IPS-18a (cell line): ENCODE measurements around the gene LMNA.

Experiments used
- H3K27ac ChIP-seq: one replicate; pipeline ENCODE4 v1.5.1; 2013; ENCODE audit warnings: low read length
- H3K27me3 ChIP-seq: one replicate; pipeline ENCODE4 v1.6.1; 2013; ENCODE audit warnings: mild to moderate bottlenecking, low read length; ENCODE audit not compliant: control insufficient read depth, insufficient read depth
- H3K36me3 ChIP-seq: one replicate; pipeline ENCODE4 v1.6.1; 2013; ENCODE audit warnings: low read depth, low read length; ENCODE audit not compliant: control insufficient read depth
- H3K4me1 ChIP-seq: one replicate; pipeline ENCODE4 v1.6.1; 2013; ENCODE audit warnings: low read depth, low read length; ENCODE audit not compliant: control insufficient read depth
- H3K4me3 ChIP-seq: one replicate; pipeline ENCODE4 v1.5.1; 2013; ENCODE audit warnings: low read length
- H3K9ac ChIP-seq: one replicate; pipeline ENCODE4 v1.6.1; 2013; ENCODE audit warnings: mild to moderate bottlenecking, low read length, moderate library complexity
- H3K9me3 ChIP-seq: one replicate; pipeline ENCODE4 v1.6.1; 2013; ENCODE audit warnings: low read depth, low read length; ENCODE audit not compliant: control insufficient read depth

The LMNA gene

DNA sequence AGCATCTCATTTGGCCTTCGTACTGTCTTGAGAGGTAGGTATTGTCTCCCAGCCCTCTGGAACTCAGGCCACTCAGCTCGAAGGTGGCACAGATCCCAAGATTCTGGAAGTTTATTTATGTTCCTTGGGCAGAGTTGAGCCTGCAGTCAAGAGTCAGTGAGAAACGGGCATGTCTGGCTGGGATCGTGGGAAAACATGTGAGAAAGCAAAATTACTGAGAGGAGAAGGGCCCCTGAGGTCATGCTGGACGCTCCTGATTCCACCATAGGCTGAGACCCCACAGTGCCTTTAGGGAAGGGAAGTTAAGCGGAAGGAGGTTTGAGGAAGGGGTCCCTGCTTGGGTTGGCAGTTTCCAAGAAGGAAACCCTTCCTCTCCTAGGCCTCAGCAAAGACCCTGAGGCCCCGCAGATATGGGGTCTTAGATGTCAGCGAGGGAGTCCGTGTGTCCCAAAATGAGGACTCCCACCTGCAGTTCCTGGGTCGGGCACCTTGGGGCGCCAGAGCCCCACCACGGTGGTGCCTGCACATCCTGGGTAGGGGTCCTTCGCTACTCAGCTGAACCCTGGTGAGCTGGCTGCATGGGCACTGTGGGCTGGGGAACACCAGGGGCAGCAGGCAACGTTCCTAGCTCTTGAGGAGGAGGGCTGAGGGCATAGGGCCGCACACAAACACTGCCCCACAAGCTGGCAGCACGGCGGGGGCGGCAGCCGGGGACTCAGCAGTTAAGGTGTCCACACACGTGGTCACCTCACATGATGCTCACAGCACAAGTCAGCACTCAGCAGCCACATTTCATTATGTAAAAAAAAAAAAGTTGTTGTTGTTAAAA, 26.6 kb downstream of the LMNA start:
- Histone ChIP-seq H3K9me3 (no peaks in the 10 kb centered on the region), H3K36me3 (peaks cover 19% of the 10 kb centered on the region), H3K4me1 (peaks cover 9% of the 10 kb centered on the region), H3K9ac (no peak overlapping the region), H3K27ac (no peak overlapping the region), H3K4me3 (no peak overlapping the region), H3K27me3 (no peaks in the 10 kb centered on the region)

DNA sequence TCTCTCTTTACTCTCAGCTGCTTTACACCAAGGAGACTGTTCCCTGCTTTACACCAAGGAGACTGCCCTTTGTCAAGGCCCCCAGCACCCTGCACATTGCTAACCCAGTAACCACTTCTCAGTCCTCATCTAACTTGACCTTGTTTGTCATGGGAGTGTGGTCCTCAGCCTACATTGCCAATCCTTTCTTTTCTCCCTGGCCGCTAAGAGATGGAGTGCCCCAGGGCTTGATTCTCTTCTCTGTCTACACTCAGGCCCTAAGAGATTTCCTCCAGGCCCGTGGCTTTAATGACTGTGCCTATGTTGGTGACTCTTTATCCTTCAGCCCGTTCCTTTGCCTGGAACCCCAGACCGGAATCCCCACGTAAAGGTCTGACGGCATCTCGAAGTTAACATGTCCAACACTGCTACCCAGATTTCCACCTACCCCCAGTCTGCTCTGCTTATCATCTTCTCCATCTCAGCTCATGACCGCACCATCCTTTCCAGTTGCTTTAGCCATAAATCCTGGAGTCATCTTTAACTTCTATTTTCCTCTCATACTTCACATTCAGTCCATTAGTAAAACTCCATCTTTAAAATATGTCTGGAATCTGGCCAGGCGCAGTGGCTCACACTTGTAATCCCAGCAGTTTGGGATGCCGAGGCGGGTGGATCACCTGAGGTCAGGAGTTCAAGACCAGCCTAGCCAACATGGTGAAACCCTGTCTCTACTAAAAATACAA, 29.4 kb downstream of the LMNA start:
- Histone ChIP-seq H3K4me1 (peaks cover 30% of the 10 kb centered on the region), H3K9ac (no peak overlapping the region), H3K27me3 (no peaks in the 10 kb centered on the region), H3K9me3 (no peaks in the 10 kb centered on the region), H3K4me3 (no peak overlapping the region), H3K27ac (no peak overlapping the region), H3K36me3 (no peaks in the 10 kb centered on the region)

DNA sequence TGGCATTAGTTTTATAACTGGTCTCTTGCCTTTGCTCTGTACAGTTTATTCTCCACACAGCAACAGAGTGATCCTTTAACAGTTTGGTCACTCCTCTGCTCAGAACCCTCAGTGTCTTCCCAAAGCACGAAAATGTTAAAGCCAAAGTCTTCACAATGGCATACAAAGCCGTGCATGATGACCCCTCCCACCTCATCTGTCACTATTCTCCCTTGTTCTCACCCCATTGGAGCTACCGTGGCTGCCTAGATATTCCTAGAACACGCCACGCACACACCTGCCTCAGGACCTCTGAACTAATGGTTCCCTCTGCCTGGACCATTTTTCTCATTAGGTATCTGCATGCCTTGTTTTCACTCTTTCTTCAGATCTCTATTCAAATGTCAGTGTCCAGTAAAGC, 30.2 kb downstream of the LMNA start:
- Histone ChIP-seq H3K4me1 (peaks cover 37% of the 10 kb centered on the region), H3K4me3 (no peak overlapping the region), H3K27ac (no peak overlapping the region), H3K27me3 (no peaks in the 10 kb centered on the region), H3K9ac (no peak overlapping the region), H3K36me3 (no peaks in the 10 kb centered on the region), H3K9me3 (no peaks in the 10 kb centered on the region)

DNA sequence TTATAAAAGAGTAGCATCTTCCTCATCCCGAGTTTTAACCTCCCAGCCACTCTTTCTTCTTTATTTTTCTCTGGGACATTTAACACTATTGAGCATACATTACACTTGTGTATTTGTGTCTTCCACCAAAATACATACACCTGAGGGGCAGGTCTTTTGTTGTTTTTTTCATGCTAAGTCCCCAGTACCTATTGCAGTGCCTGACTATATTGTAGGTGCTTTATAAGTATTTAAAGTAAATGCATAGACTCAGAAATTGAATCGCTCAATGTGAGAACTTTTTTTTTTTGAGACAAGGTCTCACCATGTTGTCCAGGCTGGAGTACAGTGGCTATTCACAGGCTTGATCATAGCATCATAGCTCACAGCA, 31.1 kb downstream of the LMNA start:
- Histone ChIP-seq H3K27ac (no peak overlapping the region), H3K36me3 (no peaks in the 10 kb centered on the region), H3K27me3 (no peaks in the 10 kb centered on the region), H3K9ac (no peak overlapping the region), H3K4me3 (no peak overlapping the region), H3K4me1 (peaks cover 44% of the 10 kb centered on the region), H3K9me3 (no peaks in the 10 kb centered on the region)

DNA sequence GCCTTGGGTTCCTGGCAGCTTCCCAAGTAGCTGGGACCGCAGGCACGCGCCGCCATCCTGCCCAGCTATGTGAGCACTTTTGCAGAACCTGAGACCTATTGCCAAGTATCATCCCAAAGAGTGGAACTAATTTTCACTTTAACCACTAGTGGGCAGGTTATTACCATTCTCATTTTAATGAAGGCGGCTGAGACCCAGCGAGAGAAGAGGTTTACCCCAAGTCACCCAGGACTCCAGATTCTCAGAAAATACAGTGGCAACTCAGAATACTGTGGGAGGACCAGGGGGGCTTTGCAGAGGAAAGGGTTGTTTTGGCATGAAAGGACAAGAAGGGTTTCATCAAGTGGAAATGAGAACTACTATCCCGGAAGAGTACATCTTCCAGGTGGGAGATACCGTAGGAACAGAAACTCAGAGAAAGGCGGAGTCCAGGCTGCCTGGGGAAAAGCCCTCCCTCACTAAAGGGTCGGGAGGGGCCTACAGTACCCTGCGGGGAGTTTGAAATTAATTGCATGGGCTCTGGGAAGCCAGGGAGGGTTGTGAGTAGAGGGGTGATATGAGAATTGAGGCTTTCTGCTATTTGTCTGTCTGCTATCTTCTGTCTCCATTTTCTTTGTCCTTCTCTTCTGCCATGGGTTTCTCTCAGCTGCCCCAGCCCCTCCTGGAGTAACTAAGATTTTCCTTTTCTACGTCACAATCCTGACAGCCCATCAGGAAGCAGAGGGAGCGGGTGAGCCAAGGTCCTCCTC, 31.7 kb downstream of the LMNA start:
- Histone ChIP-seq H3K36me3 (no peaks in the 10 kb centered on the region), H3K4me1 (peaks cover 50% of the 10 kb centered on the region), H3K4me3 (peak overlapping the region; percentile 47), H3K9me3 (no peaks in the 10 kb centered on the region), H3K27me3 (no peaks in the 10 kb centered on the region), H3K27ac (peak overlapping the region; percentile 47), H3K9ac (peak overlapping the region; percentile 34)

DNA sequence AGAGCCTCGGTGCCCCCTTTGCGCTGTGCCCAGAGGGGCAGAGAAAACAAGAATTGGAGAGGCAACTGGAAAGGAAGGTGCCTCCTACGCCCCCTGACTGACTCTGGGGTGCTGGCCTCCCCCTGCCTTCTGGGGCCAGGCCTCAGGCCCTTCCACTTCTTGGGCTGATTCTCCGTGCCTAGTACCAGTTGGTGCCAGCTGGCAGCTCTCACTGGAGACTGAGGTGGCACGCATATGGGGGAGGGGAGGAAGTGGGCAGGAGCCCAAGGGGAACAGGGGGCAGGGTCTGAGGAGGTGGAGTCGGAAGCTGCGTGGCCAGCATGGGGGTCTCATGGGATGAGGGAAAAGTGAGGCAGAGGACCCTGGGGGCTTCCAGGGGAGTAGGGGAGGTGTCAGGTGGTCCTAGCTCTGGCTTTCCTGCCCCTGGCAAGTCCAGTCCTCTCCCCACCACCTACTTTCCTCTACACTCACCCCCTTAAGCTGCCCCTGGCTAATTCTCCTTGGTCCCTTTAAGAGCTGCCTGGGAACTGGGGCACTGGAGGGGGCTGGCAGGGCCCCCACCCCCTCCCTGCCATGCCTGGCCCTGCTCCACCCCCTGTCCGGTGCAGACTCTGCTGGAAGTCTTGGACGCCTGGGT, 32.4 kb downstream of the LMNA start:
- Histone ChIP-seq H3K36me3 (no peaks in the 10 kb centered on the region), H3K4me3 (peak overlapping the region; percentile 47), H3K9ac (peak overlapping the region; percentile 34), H3K27ac (no peak overlapping the region), H3K27me3 (no peaks in the 10 kb centered on the region), H3K4me1 (peaks cover 49% of the 10 kb centered on the region), H3K9me3 (no peaks in the 10 kb centered on the region)

DNA sequence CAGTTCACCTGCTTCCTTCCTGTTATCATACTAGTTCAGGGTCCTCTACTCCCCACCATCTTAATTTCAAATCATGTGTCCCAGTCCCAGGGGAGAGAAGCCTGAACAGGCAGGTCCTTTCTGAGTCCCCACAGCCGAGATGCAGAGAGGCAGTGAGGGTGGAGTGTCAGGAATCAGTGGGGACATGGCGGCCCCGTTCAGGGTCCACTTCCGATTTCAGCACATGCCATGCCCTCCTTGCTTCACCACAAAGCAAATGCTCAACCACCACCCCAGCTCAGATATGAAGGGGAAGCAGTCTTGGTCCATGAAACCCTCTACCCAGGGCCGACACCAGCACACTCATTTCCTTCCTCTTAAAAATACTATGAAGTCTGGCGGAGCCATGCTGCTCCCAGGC, 33.7 kb downstream of the LMNA start:
- Histone ChIP-seq H3K9me3 (no peaks in the 10 kb centered on the region), H3K27me3 (no peaks in the 10 kb centered on the region), H3K4me3 (no peak overlapping the region), H3K27ac (no peak overlapping the region), H3K9ac (no peak overlapping the region), H3K36me3 (no peaks in the 10 kb centered on the region), H3K4me1 (peaks cover 55% of the 10 kb centered on the region)

DNA sequence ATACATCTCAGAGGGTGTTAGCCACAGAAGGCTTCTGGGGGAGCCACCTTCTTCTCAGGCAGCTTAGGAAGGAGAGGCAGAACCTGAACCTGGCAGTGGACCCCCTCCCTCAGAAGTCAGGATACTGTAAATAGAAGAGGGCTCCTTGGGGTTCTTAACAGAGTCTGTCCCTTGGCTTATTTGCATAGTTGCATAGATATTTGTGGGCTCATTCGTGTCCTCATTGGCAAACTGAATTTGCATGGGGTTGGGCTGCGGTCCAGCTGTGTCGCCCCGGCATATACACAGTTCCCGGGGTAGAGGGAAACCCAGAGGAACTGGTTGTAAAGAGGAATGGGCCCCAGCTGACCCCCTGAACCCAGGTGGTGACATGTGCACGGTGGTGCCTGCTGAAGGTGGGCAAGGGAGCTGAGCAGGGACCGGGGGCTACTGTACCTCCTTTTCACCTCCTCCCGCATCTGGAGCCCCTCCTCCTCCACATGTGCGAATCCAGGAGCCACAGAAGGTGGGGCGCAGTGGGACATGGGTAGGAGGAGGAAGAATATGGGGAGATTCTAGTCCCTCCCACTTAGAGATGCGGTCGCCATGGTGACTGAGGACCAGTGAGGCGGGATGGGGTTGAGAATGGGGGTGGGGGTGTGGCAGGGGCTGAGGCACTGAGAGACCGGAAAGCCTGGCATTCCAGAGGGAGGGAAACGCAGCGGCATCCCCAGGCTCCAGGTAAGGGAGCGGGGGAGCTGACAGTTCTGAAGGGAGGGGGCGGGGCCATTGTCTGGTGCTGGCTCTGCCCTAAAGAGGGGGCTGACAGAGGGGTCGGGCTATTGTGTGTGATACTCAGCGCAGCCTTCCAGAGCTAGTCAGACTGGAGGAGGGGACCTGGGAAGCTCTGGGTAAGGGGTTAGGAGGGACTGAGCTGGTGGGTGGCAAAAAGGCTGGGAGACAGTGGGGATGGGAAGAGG, 35.1 kb downstream of the LMNA start:
- peak overlapping the region; percentile 43 for H3K4me3 ChIP-seq
- no peaks in the 10 kb centered on the region for H3K36me3 ChIP-seq
- no peak overlapping the region for H3K27ac ChIP-seq
- no peak overlapping the region for H3K9ac ChIP-seq
- no peaks in the 10 kb centered on the region for H3K9me3 ChIP-seq
- H3K27me3 ChIP-seq: no peaks in the 10 kb centered on the region
- peaks cover 55% of the 10 kb centered on the region for H3K4me1 ChIP-seq

DNA sequence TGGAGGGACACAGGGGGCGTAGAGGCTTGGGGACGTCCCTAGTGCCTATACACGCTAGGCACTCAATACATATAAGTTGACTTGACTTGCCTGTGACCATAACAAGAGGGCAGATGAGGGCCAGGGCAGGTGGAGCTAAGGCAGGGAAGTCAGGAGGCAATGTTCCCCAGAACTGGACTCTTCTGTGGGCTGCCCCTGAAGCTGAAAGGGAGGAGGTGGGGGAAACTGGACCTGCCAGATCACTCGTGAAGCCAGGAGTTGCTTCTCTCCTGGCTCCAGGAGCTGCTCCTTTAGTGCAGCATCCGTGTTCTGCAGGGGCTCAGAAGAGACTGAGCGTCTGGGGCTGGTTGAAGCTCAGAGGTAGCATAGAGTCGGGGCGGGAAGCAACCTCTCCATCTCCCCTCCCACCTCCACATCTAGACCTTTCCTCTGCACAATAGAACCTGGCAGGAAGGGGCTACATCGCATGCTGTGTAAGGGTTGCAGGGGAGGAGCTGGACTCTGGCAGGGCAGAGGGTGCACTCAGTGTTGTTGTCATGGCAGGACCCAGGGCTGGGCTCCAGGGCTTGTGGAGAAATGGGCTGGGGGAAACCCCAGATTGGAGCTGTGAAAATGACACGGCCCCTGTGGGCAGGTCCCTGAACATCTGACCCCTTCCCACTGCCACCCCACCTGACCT, 36.0 kb downstream of the LMNA start:
- H3K27me3 ChIP-seq: no peaks in the 10 kb centered on the region
- peak overlapping the region; percentile 43 for H3K4me3 ChIP-seq
- H3K9ac ChIP-seq: no peak overlapping the region

DNA sequence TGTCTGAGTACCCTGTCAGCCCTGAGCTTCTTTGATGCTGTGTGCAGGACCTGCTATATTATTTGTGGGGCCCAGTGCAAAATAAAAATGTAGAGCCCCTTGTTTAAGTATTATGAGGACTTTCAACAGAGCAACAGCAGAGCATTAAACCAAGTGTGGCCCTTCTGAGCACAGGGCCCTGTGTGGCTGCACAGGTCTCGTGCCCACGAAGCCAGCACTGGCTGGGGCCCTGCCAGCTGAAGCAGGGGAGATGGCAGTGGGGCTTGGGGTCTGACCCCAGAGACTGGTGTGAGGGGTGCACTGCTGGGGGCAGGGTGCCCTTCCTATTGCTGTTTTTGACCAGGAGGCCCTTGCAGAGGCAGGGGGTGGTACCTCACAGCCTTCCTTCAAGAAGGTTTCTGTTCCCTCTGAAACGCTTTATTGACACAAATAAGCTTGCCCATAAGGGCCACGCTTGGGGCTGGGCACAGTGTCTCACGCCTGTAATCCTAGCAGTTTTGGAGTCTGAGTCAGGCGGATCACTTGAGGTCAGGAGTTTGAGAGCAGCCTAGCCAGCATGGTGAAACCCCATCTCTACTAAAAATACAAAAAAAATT, 36.7 kb downstream of the LMNA start:
- Histone ChIP-seq H3K27ac (no peak overlapping the region), H3K9ac (no peak overlapping the region), H3K36me3 (no peaks in the 10 kb centered on the region), H3K9me3 (no peaks in the 10 kb centered on the region), H3K4me3 (no peak overlapping the region), H3K4me1 (peaks cover 48% of the 10 kb centered on the region), H3K27me3 (no peaks in the 10 kb centered on the region)

More for the DNA sequence above, 36.0 kb downstream of the LMNA start:
- H3K36me3 ChIP-seq: no peaks in the 10 kb centered on the region
- H3K27ac ChIP-seq: no peak overlapping the region
- no peaks in the 10 kb centered on the region for H3K9me3 ChIP-seq
- H3K4me1 ChIP-seq: peaks cover 55% of the 10 kb centered on the region
